Measurements from ENCODE around the gene SND1.

Gene SND1

DNA sequence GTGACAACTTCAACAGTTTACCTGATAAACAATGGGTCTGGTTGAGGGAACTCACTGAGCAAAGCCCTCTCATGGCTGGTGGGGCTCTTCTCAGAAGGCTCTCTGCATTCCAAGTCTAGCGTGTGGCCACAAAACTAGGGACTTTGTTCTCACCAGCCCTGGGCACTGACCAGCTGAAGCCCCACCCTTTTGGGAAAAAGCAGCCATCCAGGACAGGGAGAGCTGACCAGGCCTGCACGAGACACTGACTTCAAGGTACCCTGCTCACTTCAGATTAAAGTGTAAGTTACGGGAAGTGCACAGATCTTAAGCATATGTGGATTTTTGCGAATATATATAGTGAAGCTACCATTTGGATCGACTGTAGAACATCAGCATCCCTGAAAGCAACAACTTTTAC, 446.6 kb downstream of the SND1 start (continued):
- TF ChIP-seq SNAI2 (CRISPR knock-in tag; IDR thresholded peaks at IDR 0.05) (no peak), ISL1 (CRISPR knock-in tag; IDR thresholded peaks at IDR 0.05) (no peak), ZNF70 (CRISPR knock-in tag; IDR thresholded peaks at IDR 0.05) (no peak), ARNTL (CRISPR knock-in tag; IDR thresholded peaks at IDR 0.05; ENCODE audit: borderline replicate concordance, low read depth) (no peak)
- TF ChIP-seq, protein P1, sequence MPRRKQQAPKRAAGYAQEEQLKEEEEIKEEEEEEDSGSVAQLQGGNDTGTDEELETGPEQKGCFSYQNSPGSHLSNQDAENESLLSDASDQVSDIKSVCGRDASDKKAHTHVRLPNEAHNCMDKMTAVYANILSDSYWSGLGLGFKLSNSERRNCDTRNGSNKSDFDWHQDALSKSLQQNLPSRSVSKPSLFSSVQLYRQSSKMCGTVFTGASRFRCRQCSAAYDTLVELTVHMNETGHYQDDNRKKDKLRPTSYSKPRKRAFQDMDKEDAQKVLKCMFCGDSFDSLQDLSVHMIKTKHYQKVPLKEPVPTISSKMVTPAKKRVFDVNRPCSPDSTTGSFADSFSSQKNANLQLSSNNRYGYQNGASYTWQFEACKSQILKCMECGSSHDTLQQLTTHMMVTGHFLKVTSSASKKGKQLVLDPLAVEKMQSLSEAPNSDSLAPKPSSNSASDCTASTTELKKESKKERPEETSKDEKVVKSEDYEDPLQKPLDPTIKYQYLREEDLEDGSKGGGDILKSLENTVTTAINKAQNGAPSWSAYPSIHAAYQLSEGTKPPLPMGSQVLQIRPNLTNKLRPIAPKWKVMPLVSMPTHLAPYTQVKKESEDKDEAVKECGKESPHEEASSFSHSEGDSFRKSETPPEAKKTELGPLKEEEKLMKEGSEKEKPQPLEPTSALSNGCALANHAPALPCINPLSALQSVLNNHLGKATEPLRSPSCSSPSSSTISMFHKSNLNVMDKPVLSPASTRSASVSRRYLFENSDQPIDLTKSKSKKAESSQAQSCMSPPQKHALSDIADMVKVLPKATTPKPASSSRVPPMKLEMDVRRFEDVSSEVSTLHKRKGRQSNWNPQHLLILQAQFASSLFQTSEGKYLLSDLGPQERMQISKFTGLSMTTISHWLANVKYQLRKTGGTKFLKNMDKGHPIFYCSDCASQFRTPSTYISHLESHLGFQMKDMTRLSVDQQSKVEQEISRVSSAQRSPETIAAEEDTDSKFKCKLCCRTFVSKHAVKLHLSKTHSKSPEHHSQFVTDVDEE (CRISPR knock-in tag; IDR thresholded peaks at IDR 0.05) = no peak

DNA sequence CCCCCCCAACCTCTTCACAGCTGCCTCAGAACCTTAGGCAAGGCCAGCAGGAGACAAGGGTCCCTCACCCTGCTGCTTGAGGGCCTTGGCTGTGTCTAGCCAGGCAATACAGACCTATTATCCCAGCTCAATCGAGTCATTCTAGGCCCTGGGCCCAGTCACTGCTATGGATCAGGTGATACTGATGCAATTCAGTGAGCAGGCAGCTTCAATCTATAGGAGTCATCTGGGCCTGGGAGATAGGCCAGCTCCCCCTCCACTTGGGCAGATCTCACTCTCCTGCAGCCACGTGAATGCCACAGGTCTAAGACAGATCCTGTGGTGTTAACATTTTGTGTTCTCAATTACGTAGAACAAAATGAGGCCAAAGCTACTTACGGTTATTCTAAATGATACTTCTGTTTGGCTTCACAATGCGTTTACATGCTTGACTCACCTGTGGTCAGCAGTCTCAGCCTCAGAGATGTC, 447.2 kb downstream of the SND1 start:
- TF ChIP-seq OSR1 (CRISPR knock-in tag; IDR thresholded peaks at IDR 0.05) = no peak
- TF ChIP-seq BACH2 (CRISPR knock-in tag; IDR thresholded peaks at IDR 0.05; ENCODE audit: borderline replicate concordance) = no peak
- no peak for TF ChIP-seq ARNTL (CRISPR knock-in tag; IDR thresholded peaks at IDR 0.05; ENCODE audit: borderline replicate concordance, low read depth)
- TF ChIP-seq, protein P2, sequence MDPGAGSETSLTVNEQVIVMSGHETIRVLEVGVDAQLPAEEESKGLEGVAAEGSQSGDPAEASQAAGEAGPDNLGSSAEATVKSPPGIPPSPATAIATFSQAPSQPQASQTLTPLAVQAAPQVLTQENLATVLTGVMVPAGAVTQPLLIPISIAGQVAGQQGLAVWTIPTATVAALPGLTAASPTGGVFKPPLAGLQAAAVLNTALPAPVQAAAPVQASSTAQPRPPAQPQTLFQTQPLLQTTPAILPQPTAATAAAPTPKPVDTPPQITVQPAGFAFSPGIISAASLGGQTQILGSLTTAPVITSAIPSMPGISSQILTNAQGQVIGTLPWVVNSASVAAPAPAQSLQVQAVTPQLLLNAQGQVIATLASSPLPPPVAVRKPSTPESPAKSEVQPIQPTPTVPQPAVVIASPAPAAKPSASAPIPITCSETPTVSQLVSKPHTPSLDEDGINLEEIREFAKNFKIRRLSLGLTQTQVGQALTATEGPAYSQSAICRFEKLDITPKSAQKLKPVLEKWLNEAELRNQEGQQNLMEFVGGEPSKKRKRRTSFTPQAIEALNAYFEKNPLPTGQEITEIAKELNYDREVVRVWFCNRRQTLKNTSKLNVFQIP (CRISPR knock-in tag; IDR thresholded peaks at IDR 0.05; ENCODE audit: borderline replicate concordance, low read depth) = no peak
- TF ChIP-seq ZNF70 (CRISPR knock-in tag; IDR thresholded peaks at IDR 0.05) = no peak
- TF ChIP-seq ZNF8 (CRISPR knock-in tag; IDR thresholded peaks at IDR 0.05) = no peak
- no peak for TF ChIP-seq ZNF565 (CRISPR knock-in tag; conservative IDR thresholded peaks at IDR 0.05; ENCODE audit: low read depth)
- no peak for TF ChIP-seq CSDC2 (CRISPR knock-in tag; IDR thresholded peaks at IDR 0.05)
- no peak for TF ChIP-seq ZFP30 (CRISPR knock-in tag; IDR thresholded peaks at IDR 0.05)
- no peak for TF ChIP-seq PPARA (CRISPR knock-in tag; IDR thresholded peaks at IDR 0.05; ENCODE audit: borderline replicate concordance)
- no peak for TF ChIP-seq TOX (CRISPR knock-in tag; IDR thresholded peaks at IDR 0.05; ENCODE audit: borderline replicate concordance)
- no peak for TF ChIP-seq ISL1 (CRISPR knock-in tag; IDR thresholded peaks at IDR 0.05)
- no peak for ATAC-seq

DNA sequence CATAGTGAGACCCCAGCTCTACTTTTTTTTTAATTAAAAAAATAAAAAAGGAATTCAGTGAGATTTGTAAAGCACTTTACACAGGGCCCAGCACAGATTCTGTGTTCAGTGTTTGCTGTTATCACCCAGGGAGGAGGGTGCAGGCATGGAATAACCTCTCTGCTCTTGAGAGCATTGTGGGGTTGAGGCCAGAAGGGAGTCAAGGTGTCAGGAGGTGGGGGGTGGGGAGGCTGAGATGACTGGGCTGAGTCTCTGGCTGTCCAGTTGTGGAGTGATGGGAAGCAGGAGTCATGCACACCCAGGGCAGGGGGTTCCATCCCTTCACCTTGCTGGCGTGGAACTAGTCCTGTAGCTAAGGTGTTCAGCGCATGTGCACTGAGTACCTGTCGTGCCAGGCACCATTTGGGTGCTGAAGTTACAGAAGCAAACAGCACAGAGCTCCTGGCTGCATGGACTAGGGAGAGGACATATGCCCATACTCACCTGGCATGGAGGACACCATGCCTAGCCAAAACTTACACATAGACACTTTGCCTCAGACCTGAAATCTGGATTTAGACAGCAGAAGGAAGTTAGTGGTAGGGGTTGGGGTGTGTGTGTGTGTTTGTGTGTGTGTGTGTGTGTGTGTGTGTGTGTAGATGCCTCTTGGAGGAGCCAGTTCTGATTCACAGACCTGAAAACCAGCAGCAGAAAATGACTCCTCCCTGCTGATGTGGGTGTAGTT, 448.4 kb downstream of the SND1 start:
- ATAC-seq = no peak
- TF ChIP-seq PPARA (CRISPR knock-in tag; IDR thresholded peaks at IDR 0.05; ENCODE audit: borderline replicate concordance) (no peak), ZNF565 (CRISPR knock-in tag; conservative IDR thresholded peaks at IDR 0.05; ENCODE audit: low read depth) (no peak), ARNTL (CRISPR knock-in tag; IDR thresholded peaks at IDR 0.05; ENCODE audit: borderline replicate concordance, low read depth) (no peak), ZFP30 (CRISPR knock-in tag; IDR thresholded peaks at IDR 0.05) (no peak), ZNF8 (CRISPR knock-in tag; IDR thresholded peaks at IDR 0.05) (no peak), TCF4 (CRISPR knock-in tag; IDR thresholded peaks at IDR 0.05; ENCODE audit: borderline replicate concordance) (no peak), GLIS3 (CRISPR knock-in tag; IDR thresholded peaks at IDR 0.05) (no peak), OSR1 (CRISPR knock-in tag; IDR thresholded peaks at IDR 0.05) (no peak), ZC3H10 (CRISPR knock-in tag; IDR thresholded peaks at IDR 0.05) (no peak)
- TF ChIP-seq, protein P3, sequence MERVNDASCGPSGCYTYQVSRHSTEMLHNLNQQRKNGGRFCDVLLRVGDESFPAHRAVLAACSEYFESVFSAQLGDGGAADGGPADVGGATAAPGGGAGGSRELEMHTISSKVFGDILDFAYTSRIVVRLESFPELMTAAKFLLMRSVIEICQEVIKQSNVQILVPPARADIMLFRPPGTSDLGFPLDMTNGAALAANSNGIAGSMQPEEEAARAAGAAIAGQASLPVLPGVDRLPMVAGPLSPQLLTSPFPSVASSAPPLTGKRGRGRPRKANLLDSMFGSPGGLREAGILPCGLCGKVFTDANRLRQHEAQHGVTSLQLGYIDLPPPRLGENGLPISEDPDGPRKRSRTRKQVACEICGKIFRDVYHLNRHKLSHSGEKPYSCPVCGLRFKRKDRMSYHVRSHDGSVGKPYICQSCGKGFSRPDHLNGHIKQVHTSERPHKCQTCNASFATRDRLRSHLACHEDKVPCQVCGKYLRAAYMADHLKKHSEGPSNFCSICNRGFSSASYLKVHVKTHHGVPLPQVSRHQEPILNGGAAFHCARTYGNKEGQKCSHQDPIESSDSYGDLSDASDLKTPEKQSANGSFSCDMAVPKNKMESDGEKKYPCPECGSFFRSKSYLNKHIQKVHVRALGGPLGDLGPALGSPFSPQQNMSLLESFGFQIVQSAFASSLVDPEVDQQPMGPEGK (CRISPR knock-in tag; IDR thresholded peaks at IDR 0.05; ENCODE audit: borderline replicate concordance) = no peak
- TF ChIP-seq, protein P4, sequence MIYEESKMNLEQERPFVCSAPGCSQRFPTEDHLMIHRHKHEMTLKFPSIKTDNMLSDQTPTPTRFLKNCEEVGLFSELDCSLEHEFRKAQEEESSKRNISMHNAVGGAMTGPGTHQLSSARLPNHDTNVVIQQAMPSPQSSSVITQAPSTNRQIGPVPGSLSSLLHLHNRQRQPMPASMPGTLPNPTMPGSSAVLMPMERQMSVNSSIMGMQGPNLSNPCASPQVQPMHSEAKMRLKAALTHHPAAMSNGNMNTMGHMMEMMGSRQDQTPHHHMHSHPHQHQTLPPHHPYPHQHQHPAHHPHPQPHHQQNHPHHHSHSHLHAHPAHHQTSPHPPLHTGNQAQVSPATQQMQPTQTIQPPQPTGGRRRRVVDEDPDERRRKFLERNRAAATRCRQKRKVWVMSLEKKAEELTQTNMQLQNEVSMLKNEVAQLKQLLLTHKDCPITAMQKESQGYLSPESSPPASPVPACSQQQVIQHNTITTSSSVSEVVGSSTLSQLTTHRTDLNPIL (CRISPR knock-in tag; IDR thresholded peaks at IDR 0.05; ENCODE audit: low read depth) = no peak
